ENCODE results near the gene LCMT1.

Gene LCMT1

GRCh38 chr16:25184771-25185170 is 73.2 kb downstream of the LCMT1 start:
- TF ChIP-seq, protein P1, sequence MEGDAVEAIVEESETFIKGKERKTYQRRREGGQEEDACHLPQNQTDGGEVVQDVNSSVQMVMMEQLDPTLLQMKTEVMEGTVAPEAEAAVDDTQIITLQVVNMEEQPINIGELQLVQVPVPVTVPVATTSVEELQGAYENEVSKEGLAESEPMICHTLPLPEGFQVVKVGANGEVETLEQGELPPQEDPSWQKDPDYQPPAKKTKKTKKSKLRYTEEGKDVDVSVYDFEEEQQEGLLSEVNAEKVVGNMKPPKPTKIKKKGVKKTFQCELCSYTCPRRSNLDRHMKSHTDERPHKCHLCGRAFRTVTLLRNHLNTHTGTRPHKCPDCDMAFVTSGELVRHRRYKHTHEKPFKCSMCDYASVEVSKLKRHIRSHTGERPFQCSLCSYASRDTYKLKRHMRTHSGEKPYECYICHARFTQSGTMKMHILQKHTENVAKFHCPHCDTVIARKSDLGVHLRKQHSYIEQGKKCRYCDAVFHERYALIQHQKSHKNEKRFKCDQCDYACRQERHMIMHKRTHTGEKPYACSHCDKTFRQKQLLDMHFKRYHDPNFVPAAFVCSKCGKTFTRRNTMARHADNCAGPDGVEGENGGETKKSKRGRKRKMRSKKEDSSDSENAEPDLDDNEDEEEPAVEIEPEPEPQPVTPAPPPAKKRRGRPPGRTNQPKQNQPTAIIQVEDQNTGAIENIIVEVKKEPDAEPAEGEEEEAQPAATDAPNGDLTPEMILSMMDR (IDR thresholded peaks at IDR 0.05; ENCODE audit: low read depth, low read length), result no peak
- no peak for DNase-seq (ENCODE audit: low read depth in 2 of 2)
- H3K4me3 ChIP-seq (replicated peaks in 1 of 2; ENCODE audit: low read depth in 2 of 2, low read length in 2 of 2), result no peak overlapping the region

- TF ChIP-seq, protein P1 (IDR thresholded peaks at IDR 0.05; ENCODE audit: low read depth, low read length), result no peak
- DNase-seq (ENCODE audit: low read depth in 2 of 2), result no peak
- no peak overlapping the region for H3K4me3 ChIP-seq (replicated peaks in 1 of 2; ENCODE audit: low read depth in 2 of 2, low read length in 2 of 2)
These were observed 75.9 kb downstream of the LCMT1 start for GRCh38 chr16:25187491-25187795.

DNA sequence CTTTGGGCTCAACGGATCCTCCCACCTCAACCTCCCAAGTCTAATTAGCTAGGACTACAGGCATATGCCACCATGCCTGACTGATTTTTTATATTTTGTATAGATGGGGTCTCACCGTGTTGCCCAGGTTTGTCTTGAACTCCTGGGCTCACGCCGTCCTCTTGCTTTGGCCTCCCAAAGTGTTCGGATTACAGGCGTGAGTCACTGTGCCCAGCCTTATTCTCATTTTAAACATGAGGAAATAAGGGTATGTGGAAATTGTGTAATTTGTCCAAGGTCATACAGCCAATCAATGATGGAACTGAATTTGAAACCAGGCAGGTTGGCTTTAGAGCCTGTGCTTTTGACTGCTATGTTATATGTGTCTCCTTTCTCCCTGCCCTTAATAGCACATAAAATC is 77.8 kb downstream of the LCMT1 start:
- H3K4me3 ChIP-seq (replicated peaks in 1 of 2; ENCODE audit: low read depth in 2 of 2, low read length in 2 of 2), result no peak overlapping the region
- TF ChIP-seq, protein P1 (IDR thresholded peaks at IDR 0.05; ENCODE audit: low read depth, low read length), result no peak
- DNase-seq (ENCODE audit: low read depth in 2 of 2), result no peak

GRCh38 chr16:25192096-25192495 is 80.6 kb downstream of the LCMT1 start:
- TF ChIP-seq, protein P1 (IDR thresholded peaks at IDR 0.05; ENCODE audit: low read depth, low read length), result no peak
- DNase-seq (ENCODE audit: low read depth in 2 of 2), result no peak
- H3K4me3 ChIP-seq (replicated peaks in 1 of 2; ENCODE audit: low read depth in 2 of 2, low read length in 2 of 2), result no peak overlapping the region

GRCh38 chr16:25194273-25194878 is 82.8 kb downstream of the LCMT1 start:
- DNase-seq (ENCODE audit: low read depth in 2 of 2), result no peak
- no peak overlapping the region for H3K4me3 ChIP-seq (replicated peaks in 1 of 2; ENCODE audit: low read depth in 2 of 2, low read length in 2 of 2)
- TF ChIP-seq, protein P1 (IDR thresholded peaks at IDR 0.05; ENCODE audit: low read depth, low read length), result no peak

GRCh38 chr16:25198021-25198420 is 86.5 kb downstream of the LCMT1 start:
- peak in 1 of 2 donors; percentile 13 for DNase-seq (ENCODE audit: low read depth in 2 of 2)
- TF ChIP-seq, protein P1 (IDR thresholded peaks at IDR 0.05; ENCODE audit: low read depth, low read length), result no peak
- no peak overlapping the region for H3K4me3 ChIP-seq (replicated peaks in 1 of 2; ENCODE audit: low read depth in 2 of 2, low read length in 2 of 2)

GRCh38 chr16:25199457-25199856 is 87.9 kb downstream of the LCMT1 start:
- DNase-seq (ENCODE audit: low read depth in 2 of 2), result no peak
- TF ChIP-seq, protein P1 (IDR thresholded peaks at IDR 0.05; ENCODE audit: low read depth, low read length), result no peak
- no peak overlapping the region for H3K4me3 ChIP-seq (replicated peaks in 1 of 2; ENCODE audit: low read depth in 2 of 2, low read length in 2 of 2)
